Measurements from ENCODE around the gene SEC22A.
"Not testable (repeated sequence)": the region's sequence is repeated elsewhere in the genome, so short reads cannot be mapped to it uniquely, and the experiment has no call there.

Gene SEC22A

DNA sequence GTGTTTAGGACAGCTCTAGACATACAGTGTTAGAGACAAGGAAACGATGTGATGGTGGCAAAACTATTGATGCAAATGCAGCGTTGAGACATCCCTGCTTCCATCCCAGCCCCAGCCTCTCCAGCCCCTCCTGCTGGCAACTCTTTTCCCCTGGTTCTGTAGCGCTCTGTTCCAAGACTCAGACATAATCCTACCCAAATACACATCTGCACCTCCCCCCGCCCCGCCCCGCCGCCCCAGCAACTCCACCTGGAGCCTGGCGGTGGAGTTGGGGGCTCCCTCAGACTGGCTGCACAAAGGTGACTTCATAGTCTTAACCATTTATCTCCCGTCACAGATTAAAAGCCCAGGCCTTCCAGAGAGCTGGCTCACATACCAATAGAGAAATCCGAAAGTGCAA lies 7.2 kb upstream of the SEC22A start:
- H3K27ac ChIP-seq (ENCODE audit: low read depth, low read length) = no peak overlapping the region
- H3K36me3 ChIP-seq (ENCODE audit: control insufficient read depth, insufficient read depth, low read length) = no peaks in the 10 kb centered on the region
- H3K4me1 ChIP-seq (ENCODE audit: control insufficient read depth, insufficient read depth, low read length) = no peaks in the 10 kb centered on the region
- no peaks in the 10 kb centered on the region for H3K27me3 ChIP-seq (ENCODE audit: control insufficient read depth, insufficient read depth, low read length)
- H3K9ac ChIP-seq (ENCODE audit: low read length) = no peak overlapping the region
- no peak overlapping the region for H3K4me3 ChIP-seq (ENCODE audit: low read length)

DNA sequence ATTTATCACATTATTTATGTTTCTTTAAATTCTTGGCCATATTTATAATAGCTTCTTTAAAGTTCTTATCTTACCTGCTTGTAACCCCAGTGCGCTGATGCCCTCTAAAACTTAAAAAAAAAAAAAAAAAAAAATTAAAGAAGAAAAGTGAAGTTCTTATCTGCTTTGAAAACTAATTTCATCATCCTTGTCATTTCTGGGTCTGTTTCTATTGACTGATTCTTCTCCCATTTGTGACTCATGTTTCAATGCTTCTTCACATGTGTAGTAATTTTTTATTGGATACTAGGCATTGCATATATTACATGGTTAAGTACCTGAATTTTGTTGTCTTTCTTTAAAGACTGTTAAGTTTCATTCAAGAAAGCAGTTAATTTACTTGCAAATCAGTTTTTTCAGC lies 3.4 kb upstream of the SEC22A start:
- no peaks in the 10 kb centered on the region for H3K27me3 ChIP-seq (ENCODE audit: control insufficient read depth, insufficient read depth, low read length)
- H3K4me3 ChIP-seq (ENCODE audit: low read length) = no peak overlapping the region
- H3K27ac ChIP-seq (ENCODE audit: low read depth, low read length) = no peak overlapping the region
- H3K9ac ChIP-seq (ENCODE audit: low read length) = no peak overlapping the region
- H3K4me1 ChIP-seq (ENCODE audit: control insufficient read depth, insufficient read depth, low read length) = no peaks in the 10 kb centered on the region
- H3K36me3 ChIP-seq (ENCODE audit: control insufficient read depth, insufficient read depth, low read length) = no peaks in the 10 kb centered on the region

DNA sequence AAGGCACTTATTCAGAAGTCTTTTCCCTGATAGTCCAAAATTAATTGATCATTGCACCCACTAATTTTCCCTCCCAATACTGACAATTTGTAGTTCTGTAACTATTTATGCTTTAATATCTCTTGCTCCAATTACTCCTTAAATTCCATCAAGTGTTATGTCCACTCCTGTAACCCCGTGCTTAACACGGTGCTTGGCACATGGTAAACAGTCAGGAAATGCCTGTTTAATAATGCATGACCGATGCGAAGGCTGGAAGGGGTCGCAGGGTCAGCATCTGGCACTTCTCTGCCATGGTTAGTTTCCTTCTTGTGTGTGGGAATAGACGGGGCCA lies 553 bp upstream of the SEC22A start:
- Histone ChIP-seq H3K4me1 (ENCODE audit: control insufficient read depth, insufficient read depth, low read length) (no peaks in the 10 kb centered on the region), H3K27me3 (ENCODE audit: control insufficient read depth, insufficient read depth, low read length) (no peaks in the 10 kb centered on the region), H3K9ac (ENCODE audit: low read length) (peak overlapping the region; percentile 64), H3K27ac (ENCODE audit: low read depth, low read length) (peak overlapping the region; percentile 64), H3K36me3 (ENCODE audit: control insufficient read depth, insufficient read depth, low read length) (no peaks in the 10 kb centered on the region), H3K4me3 (ENCODE audit: low read length) (peak overlapping the region; percentile 83)

DNA sequence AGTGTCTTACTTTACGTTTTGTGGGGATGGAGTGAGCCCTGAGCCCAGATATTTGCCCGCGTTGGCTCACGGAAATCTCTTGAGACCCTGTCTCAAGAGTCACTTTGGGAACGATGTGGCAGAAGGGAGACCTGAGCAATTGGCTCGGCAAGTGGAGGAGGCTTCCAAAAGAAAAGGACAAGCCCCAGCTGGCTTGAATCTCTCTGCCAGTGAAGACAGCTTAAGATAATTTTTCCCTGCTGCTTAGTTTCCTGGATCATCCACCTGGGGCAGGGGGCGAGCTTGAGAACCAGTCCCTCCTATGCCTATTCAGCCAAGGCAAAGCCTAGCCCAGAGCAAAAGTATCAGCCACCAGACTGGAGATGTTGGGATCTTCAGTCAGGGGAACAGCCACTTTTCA lies 708 bp downstream of the SEC22A start:
- no peaks in the 10 kb centered on the region for H3K36me3 ChIP-seq (ENCODE audit: control insufficient read depth, insufficient read depth, low read length)
- H3K27me3 ChIP-seq (ENCODE audit: control insufficient read depth, insufficient read depth, low read length) = no peaks in the 10 kb centered on the region
- peak overlapping the region; percentile 75 for H3K27ac ChIP-seq (ENCODE audit: low read depth, low read length)

DNA sequence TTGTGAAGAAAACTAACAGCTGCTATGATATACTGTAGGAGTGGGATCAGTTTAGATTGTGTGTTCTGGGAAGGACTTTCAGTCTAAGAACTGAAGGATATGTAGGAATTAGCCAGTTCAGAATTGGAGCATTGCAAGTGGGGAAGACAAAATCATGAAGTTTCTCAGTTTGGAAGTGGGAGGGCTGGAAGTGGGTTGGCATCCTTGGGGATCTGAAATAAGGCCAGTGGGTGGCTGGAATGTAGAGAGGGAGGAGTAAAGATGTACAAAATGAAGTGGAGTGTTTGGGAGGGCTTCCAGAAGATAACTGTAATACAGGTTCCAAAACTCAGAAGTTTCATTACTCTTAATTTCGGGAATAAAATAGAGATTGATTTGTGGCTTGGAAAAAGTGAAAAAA lies 17.2 kb downstream of the SEC22A start:
- Histone ChIP-seq H3K27me3 (ENCODE audit: control insufficient read depth, insufficient read depth, low read length) (no peaks in the 10 kb centered on the region), H3K9ac (ENCODE audit: low read length) (no peak overlapping the region), H3K4me1 (ENCODE audit: control insufficient read depth, insufficient read depth, low read length) (no peaks in the 10 kb centered on the region), H3K36me3 (ENCODE audit: control insufficient read depth, insufficient read depth, low read length) (no peaks in the 10 kb centered on the region), H3K27ac (ENCODE audit: low read depth, low read length) (no peak overlapping the region), H3K4me3 (ENCODE audit: low read length) (no peak overlapping the region)

More for the DNA sequence above, 708 bp downstream of the SEC22A start:
- H3K9ac ChIP-seq (ENCODE audit: low read length) = peak overlapping the region; percentile 74
- no peaks in the 10 kb centered on the region for H3K4me1 ChIP-seq (ENCODE audit: control insufficient read depth, insufficient read depth, low read length)
- peak overlapping the region; percentile 90 for H3K4me3 ChIP-seq (ENCODE audit: low read length)

DNA sequence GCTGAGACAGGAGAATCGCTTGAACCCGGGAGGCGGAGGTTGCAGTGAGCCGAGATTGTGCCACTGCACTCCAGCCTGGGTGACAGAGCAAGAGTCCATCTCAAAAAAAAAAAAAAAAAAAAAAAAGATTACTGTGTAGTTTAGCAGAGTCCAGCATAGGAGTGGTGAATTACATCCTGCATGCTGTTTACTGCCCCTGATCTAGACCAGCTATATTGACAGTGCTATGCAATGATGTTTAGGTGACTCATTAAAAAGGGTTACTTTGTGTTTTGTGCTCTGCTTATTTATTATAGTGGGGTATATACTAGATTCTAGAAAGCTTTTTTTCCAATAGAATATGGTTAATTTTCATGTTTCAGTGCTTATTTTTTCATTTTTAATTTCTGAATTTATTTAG lies 19.6 kb downstream of the SEC22A start:
- H3K27me3 ChIP-seq (ENCODE audit: control insufficient read depth, insufficient read depth, low read length); H3K9ac ChIP-seq (ENCODE audit: low read length); H3K27ac ChIP-seq (ENCODE audit: low read depth, low read length): not testable (repeated sequence)

DNA sequence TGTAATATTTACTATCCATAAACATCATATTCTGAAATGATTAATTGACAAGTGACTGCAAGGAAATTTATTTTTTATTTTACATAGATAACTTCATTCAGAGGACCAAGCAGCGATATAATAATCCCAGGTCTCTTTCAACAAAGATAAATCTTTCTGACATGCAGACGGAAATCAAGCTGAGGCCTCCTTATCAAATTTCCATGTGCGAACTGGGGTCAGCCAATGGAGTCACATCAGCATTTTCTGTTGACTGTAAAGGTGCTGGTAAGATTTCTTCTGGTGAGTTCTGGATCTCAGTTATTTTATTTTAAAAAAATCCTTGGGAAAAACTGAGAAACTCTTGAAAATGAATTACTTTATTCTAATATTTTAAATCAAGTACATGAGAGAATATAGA lies 23.3 kb downstream of the SEC22A start:
- peaks cover 6% of the 10 kb centered on the region for H3K36me3 ChIP-seq (ENCODE audit: control insufficient read depth, insufficient read depth, low read length)
- no peak overlapping the region for H3K4me3 ChIP-seq (ENCODE audit: low read length)
- H3K27ac ChIP-seq (ENCODE audit: low read depth, low read length) = no peak overlapping the region
- no peaks in the 10 kb centered on the region for H3K27me3 ChIP-seq (ENCODE audit: control insufficient read depth, insufficient read depth, low read length)
- no peaks in the 10 kb centered on the region for H3K4me1 ChIP-seq (ENCODE audit: control insufficient read depth, insufficient read depth, low read length)
- H3K9ac ChIP-seq (ENCODE audit: low read length) = no peak overlapping the region

More for the DNA sequence above, 19.6 kb downstream of the SEC22A start:
- H3K4me1 ChIP-seq (ENCODE audit: control insufficient read depth, insufficient read depth, low read length); H3K4me3 ChIP-seq (ENCODE audit: low read length); H3K36me3 ChIP-seq (ENCODE audit: control insufficient read depth, insufficient read depth, low read length): not testable (repeated sequence)

DNA sequence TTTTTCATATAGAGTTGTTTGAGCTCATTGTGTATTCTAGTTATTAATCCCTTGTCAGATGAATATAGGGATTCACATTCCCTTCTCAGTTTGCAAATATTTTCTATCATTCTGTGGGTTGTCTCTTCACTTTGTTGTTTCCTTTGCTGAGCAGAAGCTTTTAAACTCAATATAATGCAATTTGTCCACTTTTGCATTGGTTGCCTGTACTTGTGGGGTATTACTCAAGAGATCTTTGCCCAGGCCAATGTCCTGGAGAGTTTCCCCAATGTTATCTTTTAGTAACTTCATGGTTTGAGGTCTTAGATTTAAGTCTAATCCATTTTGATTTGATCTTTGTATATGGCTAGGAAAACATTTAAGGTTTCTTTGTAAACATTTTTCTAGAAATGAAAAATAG lies 24.8 kb downstream of the SEC22A start:
- Histone ChIP-seq H3K36me3 (ENCODE audit: control insufficient read depth, insufficient read depth, low read length) (peaks cover 6% of the 10 kb centered on the region), H3K9ac (ENCODE audit: low read length) (no peak overlapping the region), H3K27ac (ENCODE audit: low read depth, low read length) (no peak overlapping the region)

DNA sequence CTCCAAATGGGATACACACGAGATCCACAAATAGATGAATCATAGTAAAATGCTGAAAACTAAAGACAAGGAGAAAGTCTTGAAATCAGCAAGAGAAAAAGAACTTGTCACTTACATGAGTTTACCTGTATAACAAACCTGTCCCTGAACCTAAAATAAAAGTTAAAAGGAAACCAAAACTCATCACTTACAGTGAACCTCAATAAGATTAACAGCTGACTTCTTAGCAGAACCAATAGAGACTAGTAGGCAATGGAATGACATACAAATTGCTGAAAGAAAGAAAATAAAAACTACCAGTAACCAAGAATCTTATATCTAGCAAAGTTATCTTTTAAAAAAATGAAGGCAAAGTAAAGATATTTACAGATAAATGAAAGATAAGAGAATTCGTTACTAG lies 27.4 kb downstream of the SEC22A start:
- H3K36me3 ChIP-seq (ENCODE audit: control insufficient read depth, insufficient read depth, low read length) = peaks cover 6% of the 10 kb centered on the region
- H3K27me3 ChIP-seq (ENCODE audit: control insufficient read depth, insufficient read depth, low read length) = no peaks in the 10 kb centered on the region
- no peak overlapping the region for H3K27ac ChIP-seq (ENCODE audit: low read depth, low read length)
- H3K4me3 ChIP-seq (ENCODE audit: low read length) = no peak overlapping the region
- H3K9ac ChIP-seq (ENCODE audit: low read length) = no peak overlapping the region
- no peaks in the 10 kb centered on the region for H3K4me1 ChIP-seq (ENCODE audit: control insufficient read depth, insufficient read depth, low read length)

More for the DNA sequence above, 24.8 kb downstream of the SEC22A start:
- H3K4me3 ChIP-seq (ENCODE audit: low read length) = no peak overlapping the region
- no peaks in the 10 kb centered on the region for H3K4me1 ChIP-seq (ENCODE audit: control insufficient read depth, insufficient read depth, low read length)
- no peaks in the 10 kb centered on the region for H3K27me3 ChIP-seq (ENCODE audit: control insufficient read depth, insufficient read depth, low read length)

DNA sequence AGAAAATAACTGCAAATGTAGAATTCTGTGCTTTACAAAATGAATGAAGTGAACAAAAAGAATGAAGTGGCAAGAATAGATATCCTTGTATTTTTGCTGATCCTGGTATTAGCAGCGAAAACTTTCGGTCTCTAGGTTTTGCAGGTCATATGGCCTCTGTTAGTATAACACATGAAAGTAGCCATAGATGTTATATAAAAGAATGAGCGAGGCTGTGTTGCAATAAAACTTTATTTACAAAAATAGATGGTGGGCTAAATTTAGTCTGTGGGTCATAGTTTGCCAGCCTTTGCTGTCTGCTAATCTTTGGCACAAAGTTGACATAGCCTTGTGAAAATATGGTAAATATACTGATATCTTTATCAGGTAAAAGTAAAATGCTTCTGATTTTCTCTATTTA lies 35.2 kb downstream of the SEC22A start:
- Histone ChIP-seq H3K4me3 (ENCODE audit: low read length) (no peak overlapping the region), H3K4me1 (ENCODE audit: control insufficient read depth, insufficient read depth, low read length) (no peaks in the 10 kb centered on the region), H3K27ac (ENCODE audit: low read depth, low read length) (no peak overlapping the region), H3K9ac (ENCODE audit: low read length) (no peak overlapping the region), H3K27me3 (ENCODE audit: control insufficient read depth, insufficient read depth, low read length) (no peaks in the 10 kb centered on the region), H3K36me3 (ENCODE audit: control insufficient read depth, insufficient read depth, low read length) (no peaks in the 10 kb centered on the region)

DNA sequence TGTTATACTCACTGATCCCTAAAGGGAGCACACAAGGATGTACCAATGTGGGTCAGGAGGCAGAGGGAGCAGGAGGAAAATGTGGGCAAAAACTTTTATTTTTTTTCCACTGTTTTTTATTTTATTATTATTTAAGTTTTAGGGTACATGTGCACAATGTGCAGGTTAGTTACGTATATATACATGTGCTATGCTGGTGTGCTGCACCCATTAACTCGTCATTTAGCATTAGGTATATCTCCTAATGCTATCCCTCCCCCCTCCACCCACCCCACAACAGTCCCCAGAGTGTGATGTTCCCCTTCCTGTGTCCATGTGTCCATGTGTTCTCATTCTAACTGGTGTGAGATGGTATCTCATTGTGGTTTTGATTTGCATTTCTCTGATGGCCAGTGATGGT lies 37.4 kb downstream of the SEC22A start:
- H3K27me3 ChIP-seq (ENCODE audit: control insufficient read depth, insufficient read depth, low read length); H3K4me3 ChIP-seq (ENCODE audit: low read length); H3K9ac ChIP-seq (ENCODE audit: low read length); H3K36me3 ChIP-seq (ENCODE audit: control insufficient read depth, insufficient read depth, low read length); H3K4me1 ChIP-seq (ENCODE audit: control insufficient read depth, insufficient read depth, low read length); H3K27ac ChIP-seq (ENCODE audit: low read depth, low read length): not testable (repeated sequence)

DNA sequence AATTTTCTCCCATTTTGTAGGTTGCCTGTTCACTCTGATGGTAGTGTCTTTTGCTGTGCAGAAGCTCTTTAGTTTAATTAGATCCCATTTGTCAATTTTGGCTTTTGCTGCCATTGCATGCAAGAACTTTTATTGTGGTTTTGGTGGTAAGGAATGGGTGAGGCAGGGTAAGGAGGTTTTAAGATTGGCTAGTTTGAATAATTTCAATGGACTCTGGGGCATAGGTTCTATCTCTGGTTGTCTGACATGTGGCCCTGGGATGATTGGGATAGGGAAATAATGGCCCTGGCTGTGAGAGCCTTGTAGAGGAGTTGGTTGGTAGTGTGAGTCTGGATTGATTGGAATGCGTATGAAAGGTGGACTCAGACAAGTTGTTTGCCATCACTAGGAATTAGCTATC lies 38.0 kb downstream of the SEC22A start:
- Histone ChIP-seq H3K36me3 (ENCODE audit: control insufficient read depth, insufficient read depth, low read length) (no peaks in the 10 kb centered on the region), H3K4me3 (ENCODE audit: low read length) (no peak overlapping the region), H3K27me3 (ENCODE audit: control insufficient read depth, insufficient read depth, low read length) (no peaks in the 10 kb centered on the region), H3K4me1 (ENCODE audit: control insufficient read depth, insufficient read depth, low read length) (no peaks in the 10 kb centered on the region), H3K9ac (ENCODE audit: low read length) (no peak overlapping the region), H3K27ac (ENCODE audit: low read depth, low read length) (no peak overlapping the region)

DNA sequence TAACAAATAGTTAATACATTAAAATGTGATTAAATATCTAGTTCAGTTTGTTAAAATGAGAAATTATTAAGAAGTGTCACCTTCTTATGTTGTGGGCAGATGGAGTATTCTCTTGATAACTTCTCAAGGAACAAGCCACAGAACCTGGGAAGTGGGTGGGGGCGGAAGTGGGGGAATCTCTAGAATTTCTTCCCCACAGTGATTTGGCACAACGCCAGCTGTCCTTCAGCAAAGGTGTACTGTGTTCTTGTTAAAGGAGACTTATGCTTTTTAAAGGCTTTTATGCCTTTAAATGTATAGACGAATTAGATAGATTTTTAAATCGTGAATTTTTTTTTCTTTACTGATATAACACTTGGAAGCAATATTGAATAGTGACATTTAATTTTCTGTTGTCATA lies 42.4 kb downstream of the SEC22A start:
- no peaks in the 10 kb centered on the region for H3K27me3 ChIP-seq (ENCODE audit: control insufficient read depth, insufficient read depth, low read length)

DNA sequence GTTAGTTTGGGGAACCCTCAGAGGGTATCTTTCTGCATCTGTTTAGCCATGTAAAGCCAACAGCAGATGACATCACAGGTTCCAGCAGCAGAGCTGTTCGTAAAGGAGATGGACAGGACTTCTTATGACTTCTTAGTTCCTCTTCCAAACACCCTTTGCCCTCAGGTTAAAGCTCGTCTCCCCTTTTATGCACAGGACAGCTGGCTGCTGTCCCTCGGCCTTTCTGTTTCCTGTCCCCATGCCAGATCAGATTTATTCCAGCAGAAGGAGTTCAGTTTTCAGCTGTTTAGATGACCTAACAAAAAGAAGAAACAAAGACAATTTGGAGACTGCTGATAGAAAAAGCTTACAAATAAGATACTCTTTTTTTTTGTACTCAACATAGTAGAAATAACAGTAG lies 45.1 kb downstream of the SEC22A start:
- H3K4me1 ChIP-seq (ENCODE audit: control insufficient read depth, insufficient read depth, low read length) = no peaks in the 10 kb centered on the region
- H3K4me3 ChIP-seq (ENCODE audit: low read length) = no peak overlapping the region
- no peak overlapping the region for H3K27ac ChIP-seq (ENCODE audit: low read depth, low read length)
- H3K36me3 ChIP-seq (ENCODE audit: control insufficient read depth, insufficient read depth, low read length) = peaks cover 3% of the 10 kb centered on the region
- H3K27me3 ChIP-seq (ENCODE audit: control insufficient read depth, insufficient read depth, low read length) = no peaks in the 10 kb centered on the region
- H3K9ac ChIP-seq (ENCODE audit: low read length) = no peak overlapping the region

More for the DNA sequence above, 42.4 kb downstream of the SEC22A start:
- Histone ChIP-seq H3K36me3 (ENCODE audit: control insufficient read depth, insufficient read depth, low read length) (peaks cover 3% of the 10 kb centered on the region), H3K9ac (ENCODE audit: low read length) (no peak overlapping the region), H3K4me3 (ENCODE audit: low read length) (no peak overlapping the region), H3K4me1 (ENCODE audit: control insufficient read depth, insufficient read depth, low read length) (no peaks in the 10 kb centered on the region), H3K27ac (ENCODE audit: low read depth, low read length) (no peak overlapping the region)
